K562 treated with DMSO at 1 percent for 48 hours (cell line): ENCODE measurements around the gene CTSZ. TPM values are rescaled to one million over a fixed set of nuclear protein-coding genes. Genes with fewer than 3 reads are reported as not detected.

Experiments used
- total RNA-seq: library from RNA; unstranded; fragments of 300-600 nt; gene quantifications from 2 replicates; pipeline ENCODE4 v1.2.3, GENCODE V29; 2022; ENCODE audit warnings: low replicate concordance; ENCODE audit errors: extremely low read depth

Gene CTSZ
- total RNA-seq, result not detected in 2 replicates

GRCh38 chr20:59006864-59007664 lies at the start of gene CTSZ:
Gene CTSZ (minus strand): TSS chr20:59007254. CDS start chr20:59007128, 126 bp downstream.

GRCh38 chr20:59042151-59042795 lies 35.2 kb upstream of the CTSZ start, which contains the start of gene PRELID3B:
Gene PRELID3B (minus strand): TSS chr20:59042786. CDS start chr20:59042730, 56 bp downstream.

GRCh38 chr20:59032023-59032712 lies 25.1 kb upstream of the CTSZ start, which contains the start of gene ATP5F1E:
Gene ATP5F1E (minus strand): TSS chr20:59032335. CDS start chr20:59032251, 84 bp downstream.

GRCh38 chr20:59019217-59019616 lies 12.2 kb upstream of the CTSZ start, which contains the start of gene TUBB1:
Gene TUBB1 (plus strand): TSS chr20:59019429. CDS start chr20:59019523, 94 bp downstream.

GRCh38 chr20:58980711-58981627 lies 26.1 kb downstream of the CTSZ start, which contains the start of gene NELFCD:
Gene NELFCD (plus strand): TSS chr20:58981256. CDS start chr20:58981310, 54 bp downstream.

Other genes with a start within 250 kb of the CTSZ start
- gene GNAS-AS1, start 156.4 kb downstream of the CTSZ start, total RNA-seq, result not detected in 2 replicates
- gene GNAS, start 154.5 kb downstream of the CTSZ start, total RNA-seq, result 466 and 817 TPM in 2 replicates
- gene NELFCD, start 26.0 kb downstream of the CTSZ start, total RNA-seq, result not detected in 2 replicates
- not detected in 2 replicates for gene TUBB1, start 12.2 kb upstream of the CTSZ start, total RNA-seq
- gene ATP5F1E, start 25.1 kb upstream of the CTSZ start, total RNA-seq, result not detected in 2 replicates
- not detected in 2 replicates for gene PRELID3B, start 35.5 kb upstream of the CTSZ start, total RNA-seq
- not detected in 2 replicates for gene ZNF831, start 156.6 kb upstream of the CTSZ start, total RNA-seq